DND-41 (cell line): Measurements from ENCODE around the gene KDM4F.

Experiments
- CTCF ChIP-seq: IDR thresholded peaks from 2 replicates; pipeline ENCODE4 v1.5.1; 2012; ENCODE audit warnings: borderline replicate concordance, low read length, moderate library complexity, mild to moderate bottlenecking; ENCODE audit not compliant: poor library complexity, severe bottlenecking; ENCODE audit errors: extremely low read depth
- EZH2 ChIP-seq: IDR thresholded peaks from 3 replicates; pipeline ENCODE4 v1.6.1; 2012; ENCODE audit warnings: borderline replicate concordance, low read depth, mild to moderate bottlenecking, moderate library complexity, low read length, inconsistent platforms; ENCODE audit not compliant: severe bottlenecking

DNA sequence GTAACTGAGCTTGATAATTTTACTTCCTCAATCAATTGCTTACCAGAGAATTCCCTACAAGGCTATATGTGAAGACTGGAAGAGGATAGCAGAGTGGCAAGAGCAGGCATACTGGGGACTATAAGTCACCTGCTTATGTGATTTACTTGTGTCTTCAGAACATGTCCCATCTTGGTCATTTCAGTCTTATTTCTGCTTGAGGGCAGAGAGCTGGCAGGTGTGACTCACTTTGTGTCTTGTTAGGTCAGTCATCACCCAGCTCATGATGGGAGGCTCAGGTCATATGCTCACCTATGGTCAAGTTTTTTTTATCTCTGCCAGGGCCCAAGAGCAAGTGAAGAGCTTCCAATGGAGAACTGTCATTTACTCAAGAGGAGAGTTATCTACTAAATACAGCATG lies 23.7 kb downstream of the KDM4F start:
- no peak for TF ChIP-seq CTCF
- TF ChIP-seq EZH2 = no peak
